HEK293 (cell line): ENCODE measurements around the gene ZNF223.

ENCODE experiments used
- KLF9 ChIP-seq: fragments of 450-650 bp; formaldehyde crosslinking; IDR thresholded peaks from 2 replicates; pipeline ENCODE4 v1.5.1; 2016; ENCODE audit warnings: missing biosample characterization, missing genetic modification characterization, low read depth
- MZF1 ChIP-seq: fragments of 450-650 bp; formaldehyde crosslinking; IDR thresholded peaks from 2 replicates; pipeline ENCODE4 v1.5.1; 2017; ENCODE audit warnings: missing biosample characterization, missing genetic modification characterization, borderline replicate concordance
- SCRT2 ChIP-seq: fragments of 450-650 bp; formaldehyde crosslinking; IDR thresholded peaks from 2 replicates; pipeline ENCODE4 v1.5.1; 2016; ENCODE audit warnings: missing biosample characterization, missing genetic modification characterization
- SP3 ChIP-seq: fragments of 450-650 bp; formaldehyde crosslinking; IDR thresholded peaks from 2 replicates; pipeline ENCODE4 v1.5.1; 2016; ENCODE audit warnings: missing biosample characterization, missing genetic modification characterization
- TRIM28 ChIP-seq: IDR thresholded peaks from 2 replicates; pipeline ENCODE4 v1.6.1; 2011; ENCODE audit warnings: low read length, control low read depth, borderline replicate concordance
- YY2 ChIP-seq: fragments of 450-650 bp; formaldehyde crosslinking; IDR thresholded peaks from 2 replicates; pipeline ENCODE4 v1.5.1; 2016; ENCODE audit warnings: missing biosample characterization, missing genetic modification characterization
- ZBTB10 ChIP-seq: fragments of 450-650 bp; formaldehyde crosslinking; IDR thresholded peaks from 2 replicates; pipeline ENCODE4 v1.5.1; 2016; ENCODE audit warnings: missing biosample characterization, missing genetic modification characterization
- ZBTB17 ChIP-seq: fragments of 450-650 bp; formaldehyde crosslinking; IDR thresholded peaks from 2 replicates; pipeline ENCODE4 v1.5.1; 2016; ENCODE audit warnings: missing biosample characterization, missing genetic modification characterization
- ZBTB21 ChIP-seq: fragments of 450-650 bp; formaldehyde crosslinking; IDR thresholded peaks from 2 replicates; pipeline ENCODE4 v1.5.1; 2017; ENCODE audit warnings: missing biosample characterization, missing genetic modification characterization
- ZEB2 ChIP-seq: fragments of 450-650 bp; formaldehyde crosslinking; IDR thresholded peaks from 2 replicates; pipeline ENCODE4 v1.5.1; 2016; ENCODE audit warnings: missing biosample characterization, missing genetic modification characterization
- ZIC2 ChIP-seq: fragments of 450-650 bp; formaldehyde crosslinking; IDR thresholded peaks from 2 replicates; pipeline ENCODE4 v1.5.1; 2016; ENCODE audit warnings: missing biosample characterization, missing genetic modification characterization
- ZNF157 ChIP-seq: fragments of 450-650 bp; formaldehyde crosslinking; IDR thresholded peaks from 2 replicates; pipeline ENCODE4 v1.5.1; 2016; ENCODE audit warnings: missing biosample characterization, missing genetic modification characterization
- ZNF169 ChIP-seq: fragments of 450-650 bp; formaldehyde crosslinking; IDR thresholded peaks from 2 replicates; pipeline ENCODE4 v1.5.1; 2016; ENCODE audit warnings: missing biosample characterization, missing genetic modification characterization
- ZNF302 ChIP-seq: fragments of 450-650 bp; formaldehyde crosslinking; IDR thresholded peaks from 2 replicates; pipeline ENCODE4 v1.5.1; 2016; ENCODE audit warnings: missing biosample characterization, missing genetic modification characterization, low read depth
- ZNF324 ChIP-seq: fragments of 450-650 bp; formaldehyde crosslinking; IDR thresholded peaks from 2 replicates; pipeline ENCODE4 v1.5.1; 2016; ENCODE audit warnings: missing biosample characterization, missing genetic modification characterization
- ZNF335 ChIP-seq: fragments of 450-650 bp; formaldehyde crosslinking; conservative IDR thresholded peaks from 2 replicates; pipeline ENCODE4 v1.5.1; 2016; ENCODE audit warnings: missing biosample characterization, missing genetic modification characterization
- ZNF366 ChIP-seq: fragments of 450-650 bp; formaldehyde crosslinking; conservative IDR thresholded peaks from 2 replicates; pipeline ENCODE4 v1.5.1; 2016; ENCODE audit warnings: missing biosample characterization, missing genetic modification characterization
- ZNF416 ChIP-seq: fragments of 450-650 bp; formaldehyde crosslinking; IDR thresholded peaks from 2 replicates; pipeline ENCODE4 v1.5.1; 2016; ENCODE audit warnings: missing biosample characterization, missing genetic modification characterization
- ZNF529 ChIP-seq: fragments of 450-650 bp; formaldehyde crosslinking; IDR thresholded peaks from 2 replicates; pipeline ENCODE4 v1.5.1; 2017; ENCODE audit warnings: missing genetic modification characterization, missing biosample characterization; ENCODE audit not compliant: insufficient replicate concordance
- ZNF530 ChIP-seq: fragments of 450-650 bp; formaldehyde crosslinking; IDR thresholded peaks from 2 replicates; pipeline ENCODE4 v1.5.1; 2016; ENCODE audit warnings: low read depth, missing biosample characterization, missing genetic modification characterization
- ZNF561 ChIP-seq: fragments of 450-650 bp; IDR thresholded peaks from 2 replicates; pipeline ENCODE4 v1.5.1; 2018; ENCODE audit warnings: missing biosample characterization, missing genetic modification characterization, borderline replicate concordance
- ZNF610 ChIP-seq: fragments of 450-650 bp; formaldehyde crosslinking; IDR thresholded peaks from 2 replicates; pipeline ENCODE4 v1.5.1; 2016; ENCODE audit warnings: missing biosample characterization, missing genetic modification characterization, borderline replicate concordance
- ZNF660 ChIP-seq: fragments of 450-650 bp; IDR thresholded peaks from 2 replicates; pipeline ENCODE4 v1.5.1; 2018; ENCODE audit warnings: missing biosample characterization, mild to moderate bottlenecking, missing genetic modification characterization
- ZNF664 ChIP-seq: fragments of 450-650 bp; formaldehyde crosslinking; IDR thresholded peaks from 2 replicates; pipeline ENCODE4 v1.5.1; 2016; ENCODE audit warnings: missing biosample characterization, missing genetic modification characterization
- ZNF76 ChIP-seq: fragments of 450-650 bp; formaldehyde crosslinking; IDR thresholded peaks from 2 replicates; pipeline ENCODE4; 2016; ENCODE audit warnings: low read depth, missing biosample characterization, missing genetic modification characterization, borderline replicate concordance
- ZSCAN30 ChIP-seq: fragments of 450-650 bp; IDR thresholded peaks from 2 replicates; pipeline ENCODE4 v1.5.1; 2018; ENCODE audit warnings: missing biosample characterization, mild to moderate bottlenecking, missing genetic modification characterization, moderate library complexity
- TF ChIP-seq, protein P1 (sequence below): fragments of 450-650 bp; formaldehyde crosslinking; IDR thresholded peaks from 2 replicates; pipeline ENCODE4 v1.5.1; 2016; ENCODE audit warnings: missing biosample characterization, missing genetic modification characterization, low read depth

Gene ZNF223

GRCh38 chr19:44071824-44072542 lies 20.1 kb downstream of the ZNF223 start, which contains the start of gene ZNF284 (continued):
- TF ChIP-seq ZNF302 (0 out of 2 replicates have a peak, but pooled peaks have one; percentile 44), MZF1 (tag by site-specific recombination) (peak; percentile 57), ZNF324 (tag by site-specific recombination) (peak; percentile 72; the same call in 1 of the 2 replicates), ZBTB10 (tag by site-specific recombination) (peak; percentile 78), ZNF169 (tag by site-specific recombination) (no peak), ZEB2 (tag by site-specific recombination) (peak; percentile 95), ZNF664 (tag by site-specific recombination) (0 out of 2 replicates have a peak, but pooled peaks have one; percentile 29), ZNF529 (tag by site-specific recombination) (no peak), TRIM28 (0 out of 2 replicates have a peak, but pooled peaks have one; percentile 46), YY2 (tag by site-specific recombination) (peak; percentile 83; the same call in 1 of the 2 replicates), ZNF416 (peak; percentile 66; the same call in 1 of the 2 replicates), ZIC2 (tag by site-specific recombination) (peak; percentile 78), ZBTB21 (peak; percentile 97), ZNF561 (tag by site-specific recombination) (peak; percentile 80; the same call in 1 of the 2 replicates), ZNF366 (tag by site-specific recombination) (peak; percentile 86), ZNF610 (tag by site-specific recombination) (peak; percentile 82; the same call in 1 of the 2 replicates), ZNF76 (tag by site-specific recombination) (peak; percentile 99), ZNF157 (tag by site-specific recombination) (no peak), ZNF530 (tag by site-specific recombination) (no peak), ZBTB17 (tag by site-specific recombination) (peak; percentile 100), KLF9 (tag by site-specific recombination) (peak; percentile 86), ZNF660 (peak; percentile 90), ZNF335 (tag by site-specific recombination) (peak; percentile 100), SP3 (tag by site-specific recombination) (peak; percentile 90), ZSCAN30 (tag by site-specific recombination) (peak; percentile 17), SCRT2 (peak; percentile 100)
- TF ChIP-seq, protein P1, sequence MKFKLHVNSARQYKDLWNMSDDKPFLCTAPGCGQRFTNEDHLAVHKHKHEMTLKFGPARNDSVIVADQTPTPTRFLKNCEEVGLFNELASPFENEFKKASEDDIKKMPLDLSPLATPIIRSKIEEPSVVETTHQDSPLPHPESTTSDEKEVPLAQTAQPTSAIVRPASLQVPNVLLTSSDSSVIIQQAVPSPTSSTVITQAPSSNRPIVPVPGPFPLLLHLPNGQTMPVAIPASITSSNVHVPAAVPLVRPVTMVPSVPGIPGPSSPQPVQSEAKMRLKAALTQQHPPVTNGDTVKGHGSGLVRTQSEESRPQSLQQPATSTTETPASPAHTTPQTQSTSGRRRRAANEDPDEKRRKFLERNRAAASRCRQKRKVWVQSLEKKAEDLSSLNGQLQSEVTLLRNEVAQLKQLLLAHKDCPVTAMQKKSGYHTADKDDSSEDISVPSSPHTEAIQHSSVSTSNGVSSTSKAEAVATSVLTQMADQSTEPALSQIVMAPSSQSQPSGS (tag by site-specific recombination) = no peak
